Measurements from ENCODE around the gene SNRK. TPM values are rescaled to one million over a fixed set of nuclear protein-coding genes. Genes with fewer than 3 reads are reported as not detected.
A peak's percentile ranks its signal among the peaks of the same experiment; 100 is the strongest.

Gene SNRK
- total RNA-seq, 6 experiments from 2014 or later, result 10.0 to 13.8 (median 11.6) TPM

DNA sequence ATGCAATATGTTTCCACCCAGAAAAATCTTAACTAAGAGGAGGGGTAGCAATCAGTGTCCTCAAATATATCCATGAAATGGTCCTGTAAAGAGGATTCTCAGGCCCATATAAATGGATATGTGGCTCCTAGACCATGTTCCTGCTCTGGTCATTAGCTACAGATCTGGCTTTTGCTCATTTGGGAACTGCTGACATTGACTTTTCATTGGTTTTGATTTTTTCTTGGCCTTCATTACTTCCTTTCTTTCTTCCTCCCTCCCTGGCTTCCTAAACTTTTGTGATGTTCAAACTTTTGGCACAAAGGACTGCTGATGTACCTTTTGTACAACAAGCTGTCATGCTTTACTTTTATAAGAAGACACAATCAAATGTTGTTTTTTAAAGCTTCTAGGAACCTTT is 41.6 kb upstream of the SNRK start:
- H3K9me3 Mint-ChIP-seq, result no peaks in the 10 kb centered on the region; the same call in 1 of the 2 replicates
- DNase-seq, result no peak
- TF ChIP-seq CTCF (IDR thresholded peaks at IDR 0.05), result no peak
- H3K4me1 Mint-ChIP-seq (ENCODE audit: low read depth), result peaks cover 25% of the 10 kb centered on the region
- H3K27ac Mint-ChIP-seq, result no peak overlapping the region
- no peak overlapping the region for H3K4me3 Mint-ChIP-seq
- peaks cover 37% of the 10 kb centered on the region for H3K27me3 Mint-ChIP-seq (ENCODE audit: insufficient read depth)
- no peaks in the 10 kb centered on the region for H3K36me3 Mint-ChIP-seq (ENCODE audit: low read depth)

- Mint-ChIP-seq H3K36me3 (ENCODE audit: low read depth) (no peaks in the 10 kb centered on the region), H3K4me3 (no peak overlapping the region), H3K4me1 (ENCODE audit: low read depth) (peaks cover 19% of the 10 kb centered on the region), H3K27ac (no peak overlapping the region), H3K27me3 (ENCODE audit: insufficient read depth) (peaks cover 46% of the 10 kb centered on the region), H3K9me3 (no peaks in the 10 kb centered on the region)
- no peak for DNase-seq
- TF ChIP-seq CTCF (IDR thresholded peaks at IDR 0.05), result no peak
Observed at GRCh38 chr3:43246976-43247375, 39.4 kb upstream of the SNRK start.

GRCh38 chr3:43247561-43248184 is 38.7 kb upstream of the SNRK start:
- Mint-ChIP-seq H3K4me1 (ENCODE audit: low read depth) (peaks cover 19% of the 10 kb centered on the region), H3K4me3 (no peak overlapping the region), H3K27ac (no peak overlapping the region), H3K9me3 (no peaks in the 10 kb centered on the region), H3K27me3 (ENCODE audit: insufficient read depth) (peaks cover 52% of the 10 kb centered on the region), H3K36me3 (ENCODE audit: low read depth) (no peaks in the 10 kb centered on the region)
- no peak for DNase-seq
- TF ChIP-seq CTCF (IDR thresholded peaks at IDR 0.05), result no peak

GRCh38 chr3:43248185-43248583 is 38.2 kb upstream of the SNRK start:
- no peak for TF ChIP-seq CTCF (IDR thresholded peaks at IDR 0.05)
- DNase-seq, result peak; percentile 35
- Mint-ChIP-seq H3K4me3 (no peak overlapping the region), H3K27me3 (ENCODE audit: insufficient read depth) (peaks cover 52% of the 10 kb centered on the region), H3K36me3 (ENCODE audit: low read depth) (no peaks in the 10 kb centered on the region), H3K9me3 (no peaks in the 10 kb centered on the region), H3K4me1 (ENCODE audit: low read depth) (peaks cover 17% of the 10 kb centered on the region), H3K27ac (no peak overlapping the region)

DNA sequence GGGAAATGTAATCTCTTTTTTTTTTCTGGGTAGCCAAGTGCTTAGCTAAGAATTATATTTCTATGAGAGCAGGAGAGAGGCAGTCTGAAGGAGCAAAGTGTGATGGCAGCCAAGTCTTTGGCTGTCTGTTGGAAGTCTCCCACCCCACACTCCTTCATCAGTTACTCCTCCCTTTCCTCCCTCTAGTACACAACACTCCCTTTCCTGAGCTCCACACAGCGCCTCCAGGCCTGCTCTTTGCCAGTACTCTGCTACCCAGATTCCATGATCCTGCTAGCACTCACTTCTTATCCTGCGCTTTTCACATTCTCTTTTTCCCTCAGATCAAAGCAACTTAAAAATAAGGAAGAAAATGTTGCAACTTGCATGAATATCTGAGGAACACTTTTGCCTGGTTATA is 37.4 kb upstream of the SNRK start:
- Mint-ChIP-seq H3K4me1 (ENCODE audit: low read depth) (peaks cover 9% of the 10 kb centered on the region), H3K36me3 (ENCODE audit: low read depth) (no peaks in the 10 kb centered on the region), H3K9me3 (no peaks in the 10 kb centered on the region), H3K4me3 (no peak overlapping the region), H3K27me3 (ENCODE audit: insufficient read depth) (peaks cover 56% of the 10 kb centered on the region), H3K27ac (no peak overlapping the region)
- DNase-seq, result no peak
- no peak for TF ChIP-seq CTCF (IDR thresholded peaks at IDR 0.05)
